Lung (tissue), 12 donors: Measurements from ENCODE around the gene ZCCHC9. TPM values are rescaled to one million over a fixed set of nuclear protein-coding genes. Genes with fewer than 3 reads are reported as not detected.
"Not testable (repeated sequence)": the region's sequence is repeated elsewhere in the genome, so short reads cannot be mapped to it uniquely, and the experiment has no call there.

ENCODE experiments used
- ATAC-seq: fragments of 200-7000 bp; cut with Tn5 transposase; one replicate; pipeline ENCODE4 v1.9.1; 2020; ENCODE audit warnings: moderate number of reproducible peaks; ENCODE audit not compliant: insufficient read depth, low FRiP score
- DNase-seq, 3 donors: peaks; one replicate each; pipeline ENCODE4 v3.0.0-alpha.2; 2013 to 2017
- H3K27ac ChIP-seq, 2 donors: one replicate each; pipeline ENCODE4 v1.5.1; 2013; ENCODE audit warnings: mild to moderate bottlenecking in 2 of 2, moderate library complexity in 2 of 2, control low read depth in 1 of 2, inconsistent platforms in 1 of 2, low read depth in 1 of 2, low read length in 1 of 2
- H3K27me3 ChIP-seq, 3 donors: one replicate each; pipeline ENCODE4 v1.5.1; 2013; ENCODE audit warnings: low read length in 2 of 3; ENCODE audit not compliant: control insufficient read depth in 3 of 3, insufficient read depth in 3 of 3
- H3K36me3 ChIP-seq, 4 donors: one replicate each; pipeline ENCODE4 v1.5.1; 2013; ENCODE audit warnings: low read length in 4 of 4, mild to moderate bottlenecking in 1 of 4, moderate library complexity in 1 of 4; ENCODE audit not compliant: control insufficient read depth in 4 of 4, insufficient read depth in 4 of 4
- H3K4me1 ChIP-seq, 5 donors: one replicate each; pipeline ENCODE4 v1.5.1; 2013; ENCODE audit warnings: low read length in 5 of 5, mild to moderate bottlenecking in 2 of 5, moderate library complexity in 1 of 5; ENCODE audit not compliant: control insufficient read depth in 5 of 5, insufficient read depth in 5 of 5
- H3K4me3 ChIP-seq: one replicate; pipeline ENCODE4 v1.5.1; 2013; ENCODE audit warnings: mild to moderate bottlenecking, control low read depth, moderate library complexity
- H3K9ac ChIP-seq, 2 donors: one replicate each; pipeline ENCODE4 v1.5.1; 2013; ENCODE audit warnings: low read length in 2 of 2, control low read depth in 1 of 2; ENCODE audit not compliant: insufficient read depth in 1 of 2
- H3K9me3 ChIP-seq, 4 donors: one replicate each; pipeline ENCODE4 v1.5.1; 2013; ENCODE audit warnings: low read length in 3 of 4, mild to moderate bottlenecking in 1 of 4, moderate library complexity in 1 of 4; ENCODE audit not compliant: control insufficient read depth in 4 of 4, insufficient read depth in 3 of 4
- CTCF ChIP-seq: IDR thresholded peaks from 2 replicates; pipeline ENCODE4 v1.5.1; 2012; ENCODE audit warnings: mild to moderate bottlenecking; ENCODE audit errors: control extremely low read depth, extremely low read depth
- WGBS, 2 donors: extraction: QIAGEN DNeasy Blood & Tissue Kit; methylation state at CpG; one replicate each; pipeline ENCODE4 v1.1.7; 2013; 5-methylcytosine and 5-hydroxymethylcytosine counted together
- polyA plus RNA-seq, 2 donors: library from polyadenylated mRNA; stranded (reverse); fragments of 200-250 nt; gene quantifications; one replicate each; pipeline ENCODE4 v1.2.1, GENCODE V29; 2013
- total RNA-seq, 2 donors: library from RNA; depleted of rRNA in 1 of 2; stranded (reverse); fragments of >200 nt in 1 of 2; gene quantifications; one replicate each; pipeline ENCODE4 v1.2.1, GENCODE V29; 2014 to 2021
- donor health status: control.
- donor health status: control.
- donor health status: Bipolar disorder and iron deficiency.
- donor health status: healthy.
- donor health status: DM: yes; HTN: yes; CAD: no.

The ZCCHC9 gene
- total and polyA plus RNA-seq, 4 donors = 18.0 to 25.8 (median 23.2) TPM

- H3K9me3 ChIP-seq = no peaks in the 10 kb centered on the region
- H3K27me3 ChIP-seq = no peaks in the 10 kb centered on the region
- no peak overlapping the region for H3K27ac ChIP-seq
- no peaks in the 10 kb centered on the region for H3K4me1 ChIP-seq
- H3K36me3 ChIP-seq = peaks cover 0 to 27% (median 0%) of the 10 kb centered on the region in 4 donors
- no peak for DNase-seq
- no peak for TF ChIP-seq CTCF
- H3K4me3 ChIP-seq = no peak overlapping the region
- ATAC-seq = no peak
- no peak overlapping the region for H3K9ac ChIP-seq
Measured at GRCh38 chr5:81265101-81265500, 36.3 kb upstream of the ZCCHC9 start.

GRCh38 chr5:81268521-81269196, 32.7 kb upstream of the ZCCHC9 start:
- no peak overlapping the region for H3K9ac ChIP-seq
- H3K27ac ChIP-seq = no peak overlapping the region
- H3K4me3 ChIP-seq = no peak overlapping the region
- no peak for ATAC-seq
- H3K9me3 ChIP-seq = no peaks in the 10 kb centered on the region
- TF ChIP-seq CTCF = no peak
- H3K4me1 ChIP-seq = no peaks in the 10 kb centered on the region
- 71 to 87% methylated on average over 3 of the region's 3 CpGs for WGBS, 2 donors
- DNase-seq = peak in 2 of 3 donors; percentile 4 to 42
- H3K27me3 ChIP-seq = no peaks in the 10 kb centered on the region
- peaks cover 0 to 22% (median 0%) of the 10 kb centered on the region in 4 donors for H3K36me3 ChIP-seq

- H3K27me3 ChIP-seq = no peaks in the 10 kb centered on the region
- WGBS, 2 donors = 90 to 93% methylated on average over 8 of the region's 8 CpGs
- no peaks in the 10 kb centered on the region for H3K4me1 ChIP-seq
- no peak overlapping the region for H3K4me3 ChIP-seq
- TF ChIP-seq CTCF = no peak
- H3K27ac ChIP-seq = no peak overlapping the region
- no peak for DNase-seq
- no peak for ATAC-seq
- H3K9ac ChIP-seq = no peak overlapping the region
- H3K9me3 ChIP-seq = peaks cover 0 to 6% (median 2%) of the 10 kb centered on the region in 4 donors
- H3K36me3 ChIP-seq = peaks cover 0 to 17% (median 0%) of the 10 kb centered on the region in 4 donors
Measured at GRCh38 chr5:81269751-81270393, 31.5 kb upstream of the ZCCHC9 start.

- not testable (repeated sequence) for ATAC-seq, H3K4me3 ChIP-seq, H3K9ac ChIP-seq, H3K9me3 ChIP-seq, H3K27ac ChIP-seq, H3K27me3 ChIP-seq, H3K4me1 ChIP-seq, DNase-seq
- 95 to 97% methylated on average over 2 of the region's 2 CpGs for WGBS, 2 donors
- peaks cover 0 to 15% (median 0%) of the 10 kb centered on the region in 4 donors for H3K36me3 ChIP-seq
Measured at GRCh38 chr5:81270394-81271027, 30.9 kb upstream of the ZCCHC9 start.
